ENCODE data around the gene ERVK3-1. TPM values are rescaled to one million over a fixed set of nuclear protein-coding genes. Genes with fewer than 3 reads are reported as not detected.
"Not testable (repeated sequence)": the region's sequence is repeated elsewhere in the genome, so short reads cannot be mapped to it uniquely, and the experiment has no call there.

The ERVK3-1 gene
- 26.0 and 32.0 TPM in 2 replicates for total RNA-seq (2014; rRNA removed; shearing (Covaris generic); ENCODE audit: low replicate concordance)

GRCh38 chr19:58305065-58305931 lies at the start of gene ERVK3-1:
ERVK3-1 (plus strand) TSS chr19:58305377; CDS start chr19:58312169, 6,792 bp downstream.
- H3K4me3 ChIP-seq: peak within 1 kb of the TSS; percentile 68
- H3K9me3 ChIP-seq: peaks cover 43% of the 10 kb centered on the region
- DNase-seq: peak; percentile 97
- no peaks in the 10 kb centered on the region for H3K27me3 ChIP-seq
- H3K36me3 ChIP-seq: peaks cover 69% of the 10 kb centered on the region

- peaks cover 73% of the 10 kb centered on the region for H3K9me3 ChIP-seq
- DNase-seq, H3K27me3 ChIP-seq, H3K4me3 ChIP-seq: not testable (repeated sequence)
- H3K36me3 ChIP-seq: peaks cover 40% of the 10 kb centered on the region
Observed at GRCh38 chr19:58258259-58258658, 46.9 kb upstream of the ERVK3-1 start.

- peaks cover 52% of the 10 kb centered on the region for H3K36me3 ChIP-seq
- H3K4me3 ChIP-seq: no peak overlapping the region
- no peak for DNase-seq
- no peaks in the 10 kb centered on the region for H3K27me3 ChIP-seq
- peaks cover 69% of the 10 kb centered on the region for H3K9me3 ChIP-seq
Observed at GRCh38 chr19:58261600-58261967, 43.6 kb upstream of the ERVK3-1 start.

GRCh38 chr19:58261968-58262921 lies 42.9 kb upstream of the ERVK3-1 start:
- H3K36me3 ChIP-seq: peaks cover 57% of the 10 kb centered on the region
- no peak overlapping the region for H3K4me3 ChIP-seq
- no peaks in the 10 kb centered on the region for H3K27me3 ChIP-seq
- H3K9me3 ChIP-seq: peaks cover 72% of the 10 kb centered on the region
- DNase-seq: no peak

- Histone ChIP-seq H3K36me3 (peaks cover 56% of the 10 kb centered on the region), H3K4me3 (no peak overlapping the region), H3K27me3 (no peaks in the 10 kb centered on the region), H3K9me3 (peaks cover 67% of the 10 kb centered on the region)
- DNase-seq: no peak
Observed at GRCh38 chr19:58262922-58263296, 42.3 kb upstream of the ERVK3-1 start.

GRCh38 chr19:58265100-58265499 lies 40.1 kb upstream of the ERVK3-1 start:
- H3K9me3 ChIP-seq: peaks cover 59% of the 10 kb centered on the region
- H3K4me3 ChIP-seq: no peak overlapping the region
- no peak for DNase-seq
- no peaks in the 10 kb centered on the region for H3K27me3 ChIP-seq
- peaks cover 46% of the 10 kb centered on the region for H3K36me3 ChIP-seq

- Histone ChIP-seq H3K27me3 (no peaks in the 10 kb centered on the region), H3K4me3 (no peak overlapping the region), H3K9me3 (peaks cover 43% of the 10 kb centered on the region), H3K36me3 (peaks cover 30% of the 10 kb centered on the region; the same call in 1 of the 2 replicates)
- no peak for DNase-seq
Observed at GRCh38 chr19:58268344-58268743, 36.8 kb upstream of the ERVK3-1 start.

- Histone ChIP-seq H3K9me3 (peaks cover 42% of the 10 kb centered on the region), H3K4me3 (no peak overlapping the region), H3K36me3 (peaks cover 18% of the 10 kb centered on the region), H3K27me3 (no peaks in the 10 kb centered on the region)
- DNase-seq: peak; percentile 45
Observed at GRCh38 chr19:58274771-58275201, 30.4 kb upstream of the ERVK3-1 start.

- Histone ChIP-seq H3K27me3 (no peaks in the 10 kb centered on the region), H3K4me3 (no peak overlapping the region), H3K9me3 (peaks cover 46% of the 10 kb centered on the region), H3K36me3 (peaks cover 24% of the 10 kb centered on the region)
- DNase-seq: no peak
Observed at GRCh38 chr19:58275564-58275963, 29.6 kb upstream of the ERVK3-1 start.

- Histone ChIP-seq H3K36me3 (peaks cover 28% of the 10 kb centered on the region), H3K9me3 (peaks cover 42% of the 10 kb centered on the region), H3K4me3 (no peak overlapping the region), H3K27me3 (no peaks in the 10 kb centered on the region)
- no peak for DNase-seq
Observed at GRCh38 chr19:58277197-58277596, 28.0 kb upstream of the ERVK3-1 start.

- Histone ChIP-seq H3K27me3 (no peaks in the 10 kb centered on the region), H3K9me3 (peaks cover 42% of the 10 kb centered on the region), H3K36me3 (peaks cover 28% of the 10 kb centered on the region), H3K4me3 (peak overlapping the region; percentile 78)
- DNase-seq: no peak
Observed at GRCh38 chr19:58277748-58278540, 27.2 kb upstream of the ERVK3-1 start.

GRCh38 chr19:58278541-58279041 lies 26.6 kb upstream of the ERVK3-1 start, which contains the start of gene ZNF8:
ZNF8 (plus strand) TSS chr19:58278955; CDS start chr19:58279082, 127 bp downstream.
- peak; percentile 96 for DNase-seq
- H3K27me3 ChIP-seq: no peaks in the 10 kb centered on the region
- peak within 1 kb of the TSS; percentile 78 for H3K4me3 ChIP-seq
- peaks cover 29% of the 10 kb centered on the region for H3K36me3 ChIP-seq
- peaks cover 39% of the 10 kb centered on the region for H3K9me3 ChIP-seq

GRCh38 chr19:58279042-58279924 lies 25.9 kb upstream of the ERVK3-1 start:
- no peaks in the 10 kb centered on the region for H3K27me3 ChIP-seq
- peak overlapping the region; percentile 78 for H3K4me3 ChIP-seq
- H3K36me3 ChIP-seq: peaks cover 29% of the 10 kb centered on the region
- DNase-seq: peak; percentile 61
- H3K9me3 ChIP-seq: peaks cover 32% of the 10 kb centered on the region

- Histone ChIP-seq H3K27me3 (no peaks in the 10 kb centered on the region), H3K36me3 (peaks cover 29% of the 10 kb centered on the region), H3K9me3 (peaks cover 29% of the 10 kb centered on the region), H3K4me3 (no peak overlapping the region)
- DNase-seq: no peak
Observed at GRCh38 chr19:58279925-58280316, 25.3 kb upstream of the ERVK3-1 start.

- DNase-seq: no peak
- Histone ChIP-seq H3K36me3 (peaks cover 53% of the 10 kb centered on the region), H3K27me3 (no peaks in the 10 kb centered on the region), H3K9me3 (peaks cover 17% of the 10 kb centered on the region), H3K4me3 (no peak overlapping the region)
Observed at GRCh38 chr19:58284199-58284598, 21.0 kb upstream of the ERVK3-1 start.
